H1 (cell line): ENCODE data around the gene ADCK1. TPM values are rescaled to one million over a fixed set of nuclear protein-coding genes. Genes with fewer than 3 reads are reported as not detected.

Experiments used
- CTCF ChIA-PET: fragments of 300-600 bp; sonication (Branson Sonifier 250); formaldehyde crosslinking; loops from one replicate; lab custom pipeline; 2021; ENCODE audit not compliant: partially characterized antibody; lab: Charles Lee
- POLR2A ChIA-PET: fragments of 300-600 bp; sonication (Branson Sonifier 250); formaldehyde crosslinking; loops from one replicate; lab custom pipeline; 2021; ENCODE audit warnings: inconsistent platforms; ENCODE audit not compliant: partially characterized antibody; lab: Charles Lee
- DNase-seq, 2 experiments: peaks; one replicate each; pipeline versions ENCODE4 v3.0.0 to v3.0.0-alpha.2; 2010 to 2022; ENCODE audit warnings: low spot score in 2 of 2, low read depth in 1 of 2, mixed read lengths in 1 of 2
- FAIRE-seq: peaks from 2 replicates; lab custom pipeline; 2011; peaks lifted over from hg19 to GRCh38; lab: Jason Lieb, UNC
- H2AFZ ChIP-seq: 2 replicates; pipeline ENCODE4 v1.8.1; 2012; ENCODE audit warnings: low read length, inconsistent platforms
- H2AK5ac ChIP-seq: 2 replicates; pipeline ENCODE4 v1.6.1; 2013; ENCODE audit warnings: low read depth, low read length
- H2BK120ac ChIP-seq: replicated peaks from 2 replicates; pipeline ENCODE3; 2013; ENCODE audit warnings: low read depth, low read length, inconsistent platforms
- H2BK12ac ChIP-seq: 2 replicates; pipeline ENCODE4 v1.6.1; 2013; ENCODE audit warnings: low read depth, low read length
- H2BK15ac ChIP-seq: 2 replicates; pipeline ENCODE4 v1.6.1; 2013; ENCODE audit warnings: low read length
- H2BK20ac ChIP-seq: 2 replicates; pipeline ENCODE4 v1.6.1; 2013; ENCODE audit warnings: low read length
- H2BK5ac ChIP-seq: 2 replicates; pipeline ENCODE4 v1.6.1; 2013; ENCODE audit warnings: low read depth, low read length
- H3K14ac ChIP-seq: 2 replicates; pipeline ENCODE4 v1.6.1; 2013; ENCODE audit warnings: inconsistent platforms; ENCODE audit not compliant: insufficient read length
- H3K18ac ChIP-seq: 2 replicates; pipeline ENCODE4 v1.6.1; 2013; ENCODE audit warnings: low read length; ENCODE audit errors: extremely low read depth
- H3K23ac ChIP-seq: 2 replicates; pipeline ENCODE4 v1.6.1; 2013; ENCODE audit warnings: inconsistent platforms; ENCODE audit not compliant: insufficient read length
- H3K23me2 ChIP-seq: 2 replicates; pipeline ENCODE4 v1.6.1; 2013; ENCODE audit warnings: low read depth, low read length
- H3K27ac ChIP-seq: 2 replicates; pipeline ENCODE4 v1.6.1; 2011; ENCODE audit warnings: low read depth, low read length, inconsistent platforms
- H3K27me3 ChIP-seq, 4 experiments: replicated peaks in 1 of 4; 1 replicate in 1 of 4; 2 replicates in 3 of 4; pipeline versions ENCODE4 v1.6.1 to v1.8.1; 2011 to 2013; ENCODE audit warnings: low read length in 3 of 4, mild to moderate bottlenecking in 3 of 4, inconsistent platforms in 2 of 4, mixed read lengths in 2 of 4, moderate library complexity in 1 of 4; ENCODE audit not compliant: control insufficient read depth in 3 of 4, insufficient read depth in 3 of 4; ENCODE audit errors: extremely low read depth in 1 of 4
- H3K36me3 ChIP-seq, 4 experiments: 2 replicates each; pipeline versions ENCODE4 v1.6.1 to v1.8.1; 2011 to 2013; ENCODE audit warnings: mild to moderate bottlenecking in 4 of 4, low read length in 3 of 4, moderate library complexity in 2 of 4, control low read depth in 1 of 4, inconsistent platforms in 1 of 4; ENCODE audit not compliant: insufficient read depth in 4 of 4, control insufficient read depth in 2 of 4
- H3K4ac ChIP-seq: replicated peaks from 2 replicates; pipeline ENCODE3; 2013; ENCODE audit warnings: low read length, low read depth, mixed read lengths, inconsistent platforms; ENCODE audit not compliant: insufficient read length
- H3K4me1 ChIP-seq, 4 experiments: replicated peaks in 1 of 4; 1 replicate in 1 of 4; 2 replicates in 3 of 4; pipeline versions ENCODE4 v1.6.1 to v1.8.1; 2011 to 2013; ENCODE audit warnings: low read length in 3 of 4, inconsistent platforms in 2 of 4, mixed read lengths in 1 of 4; ENCODE audit not compliant: insufficient read depth in 4 of 4, control insufficient read depth in 3 of 4
- H3K4me2 ChIP-seq, 2 experiments: 2 replicates each; pipeline versions ENCODE4 v1.6.1 to v1.8.1; 2011 to 2013; ENCODE audit warnings: low read depth in 2 of 2, low read length in 2 of 2, control low read depth in 1 of 2, inconsistent platforms in 1 of 2, mild to moderate bottlenecking in 1 of 2; ENCODE audit not compliant: insufficient read depth in 1 of 2
- H3K4me3 ChIP-seq, 4 experiments: fragments of 200-600, 300-600 bp in 1 of 4; sonication (generic), shearing (Covaris generic), sonication (Bioruptor Twin) in 1 of 4; 2 replicates each; pipeline versions ENCODE4 v1.5.1 to v1.8.1; 2011 to 2016; ENCODE audit warnings: low read length in 4 of 4, low read depth in 3 of 4, control low read depth in 2 of 4, inconsistent platforms in 2 of 4, mild to moderate bottlenecking in 2 of 4, mixed read lengths in 1 of 4, moderate library complexity in 1 of 4; ENCODE audit not compliant: insufficient read depth in 2 of 4; ENCODE audit errors: extremely low read depth in 1 of 4
- H3K56ac ChIP-seq: replicated peaks from 2 replicates; pipeline ENCODE3; 2013; ENCODE audit warnings: low read depth, mild to moderate bottlenecking, mixed read lengths, low read length, inconsistent platforms; ENCODE audit not compliant: insufficient read length
- H3K79me1 ChIP-seq: 2 replicates; pipeline ENCODE4 v1.6.1; 2013; ENCODE audit warnings: low read depth, low read length, control low read depth
- H3K79me2 ChIP-seq, 2 experiments: 2 replicates each; pipeline versions ENCODE4 v1.6.1 to v1.8.1; 2012 to 2013; ENCODE audit warnings: low read length in 2 of 2, mild to moderate bottlenecking in 2 of 2, inconsistent platforms in 1 of 2; ENCODE audit not compliant: insufficient read depth in 2 of 2, control insufficient read depth in 1 of 2
- H3K9ac ChIP-seq, 4 experiments: replicated peaks in 1 of 4; 1 replicate in 1 of 4; 2 replicates in 3 of 4; pipeline versions ENCODE4 v1.6.1 to v1.8.1; 2011 to 2013; ENCODE audit warnings: low read depth in 3 of 4, low read length in 3 of 4, control low read depth in 2 of 4, mild to moderate bottlenecking in 2 of 4, moderate library complexity in 2 of 4, inconsistent platforms in 1 of 4; ENCODE audit errors: extremely low read depth in 1 of 4
- H3K9me3 ChIP-seq, 2 experiments: 2 replicates each; pipeline versions ENCODE4 v1.6.1 to v1.8.1; 2012 to 2013; ENCODE audit warnings: mild to moderate bottlenecking in 2 of 2, moderate library complexity in 2 of 2, control low read depth in 1 of 2, inconsistent platforms in 1 of 2, low read depth in 1 of 2, low read length in 1 of 2, mixed read lengths in 1 of 2; ENCODE audit not compliant: insufficient read depth in 2 of 2
- H4K20me1 ChIP-seq, 2 experiments: replicated peaks in 1 of 2; 2 replicates each; pipeline versions ENCODE3 to v1.8.1; 2011 to 2013; ENCODE audit warnings: inconsistent platforms in 2 of 2, low read length in 2 of 2, mild to moderate bottlenecking in 1 of 2; ENCODE audit not compliant: insufficient read depth in 2 of 2, control insufficient read depth in 1 of 2
- H4K5ac ChIP-seq: 2 replicates; pipeline ENCODE4 v1.6.1; 2013; ENCODE audit warnings: low read length, low read depth, mixed read lengths, inconsistent platforms; ENCODE audit not compliant: insufficient read length
- H4K8ac ChIP-seq: 2 replicates; pipeline ENCODE4 v1.8.0; 2013; ENCODE audit warnings: mild to moderate bottlenecking, moderate library complexity, low read length, inconsistent platforms; ENCODE audit not compliant: insufficient read depth; ENCODE audit errors: extremely low read depth
- H4K91ac ChIP-seq: replicated peaks from 2 replicates; pipeline ENCODE3; 2013; ENCODE audit warnings: low read length, mixed read lengths, inconsistent platforms; ENCODE audit not compliant: insufficient read length
- ATF3 ChIP-seq: IDR thresholded peaks from 2 replicates; pipeline ENCODE4 v1.6.1; 2011; ENCODE audit warnings: low read depth, mild to moderate bottlenecking, low read length; ENCODE audit not compliant: insufficient read depth
- BRCA1 ChIP-seq: IDR thresholded peaks from 2 replicates; pipeline ENCODE4 v1.6.1; 2012; ENCODE audit warnings: low read depth, low read length, improper control_type of control experiment
- CBX8 ChIP-seq: fragments of 300-800, 300-1000 bp; sonication (generic); IDR thresholded peaks from 2 replicates; pipeline ENCODE4 v1.7.1; 2016; ENCODE audit warnings: low read depth, low read length, borderline replicate concordance
- E2F6 ChIP-seq: IDR thresholded peaks from 2 replicates; pipeline ENCODE4 v1.6.1; 2012; ENCODE audit warnings: inconsistent platforms
- EGR1 ChIP-seq: IDR thresholded peaks from 2 replicates; pipeline ENCODE4 v1.6.1; 2011; ENCODE audit warnings: low read depth, low read length, borderline replicate concordance
- GABPA ChIP-seq: IDR thresholded peaks from 2 replicates; pipeline ENCODE4 v1.6.1; 2011; ENCODE audit warnings: mild to moderate bottlenecking, low read length, moderate library complexity, borderline replicate concordance; ENCODE audit not compliant: insufficient read depth
- MAFK ChIP-seq: IDR thresholded peaks from 2 replicates; pipeline ENCODE4 v1.6.1; 2012; ENCODE audit warnings: low read depth, mild to moderate bottlenecking, improper control_type of control experiment, low read length
- POLR2A ChIP-seq, 2 experiments: IDR thresholded peaks; 1 replicate in 1 of 2; 2 replicates in 1 of 2; pipeline ENCODE4 v1.6.1; 2011; ENCODE audit warnings: low read depth in 2 of 2, low read length in 2 of 2, mild to moderate bottlenecking in 2 of 2; ENCODE audit errors: control extremely low read depth in 1 of 2
- RBBP5 ChIP-seq: IDR thresholded peaks from 2 replicates; pipeline ENCODE4 v1.7.1; 2012; ENCODE audit warnings: low read depth, mild to moderate bottlenecking, inconsistent platforms, low read length, moderate library complexity, borderline replicate concordance
- SP1 ChIP-seq: IDR thresholded peaks from 2 replicates; pipeline ENCODE4 v1.6.1; 2011; ENCODE audit warnings: low read depth, low read length
- SP2 ChIP-seq: IDR thresholded peaks from 2 replicates; pipeline ENCODE4 v1.6.1; 2012; ENCODE audit warnings: mild to moderate bottlenecking, low read length, inconsistent platforms
- USF2 ChIP-seq: IDR thresholded peaks from 2 replicates; pipeline ENCODE4 v1.6.1; 2011; ENCODE audit warnings: low read length, improper control_type of control experiment
- ZNF274 ChIP-seq: IDR thresholded peaks from 2 replicates; pipeline ENCODE4 v1.7.0; 2012; ENCODE audit warnings: low read length, borderline replicate concordance; ENCODE audit errors: extremely low read depth
- WGBS, 2 experiments: shearing (Covaris generic) in 1 of 2; methylation state at CpG; one replicate each; pipeline versions ENCODE4 v1.1.6 to v1.1.7; 2013 to 2015; ENCODE audit warnings: low lambda C conversion rate in 2 of 2, mixed read lengths in 2 of 2, inconsistent platforms in 1 of 2, low coverage in 1 of 2, missing lambda C conversion rate in 1 of 2; ENCODE audit not compliant: insufficient replicate concordance in 2 of 2, insufficient coverage in 1 of 2, insufficient read length in 1 of 2; ENCODE audit errors: extremely low coverage in 1 of 2, missing lambda C conversion rate in 1 of 2; 5-methylcytosine and 5-hydroxymethylcytosine counted together
- polyA plus RNA-seq, 7 experiments: library from polyadenylated mRNA; depleted of rRNA in 3 of 7; stranded (reverse) in 5 of 7; unstranded in 2 of 7; fragments of >200 nt in 5 of 7; fragments of 200-250 nt in 2 of 7; gene quantifications; 1 replicate in 5 of 7; 2 replicates in 1 of 7; 4 replicates in 1 of 7; pipeline versions ENCODE4 v1.2.1 to v1.2.3, GENCODE V29; 2011 to 2013; ENCODE audit warnings: missing spikeins in 2 of 7, mixed read lengths in 2 of 7
- total RNA-seq: library from RNA; stranded (reverse); fragmentation: NEBNext Ultra II Directional; extraction: Animal tissue kit (Norgen Biotek cat#: 25700); gene quantifications from 2 replicates; pipeline ENCODE4 v1.2.1, GENCODE V29; 2021

ADCK1 gene
- total and polyA plus RNA-seq, 2 of the 8 experiments (the other 6 are each of a cell fraction or from before 2014, with no cell fraction given) = 11.0 to 16.8 TPM

- FAIRE-seq (no peak), DNase-seq (no peak)
- Histone ChIP-seq H3K9me3 (peaks cover 15 to 20% of the 10 kb centered on the region in 2 experiments), H3K4me2 (no peak overlapping the region), H2BK15ac (no peak overlapping the region), H2BK12ac (no peak overlapping the region), H3K79me1 (no peaks in the 10 kb centered on the region), H2BK20ac (no peak overlapping the region), H3K9ac (no peak overlapping the region), H2BK5ac (no peak overlapping the region), H4K20me1 (no peaks in the 10 kb centered on the region), H3K23me2 (no peaks in the 10 kb centered on the region; the same call in 1 of the 2 replicates), H3K56ac (no peak overlapping the region), H3K4me1 (no peaks in the 10 kb centered on the region), H3K79me2 (no peaks in the 10 kb centered on the region), H2BK120ac (no peak overlapping the region), H4K8ac (no peak overlapping the region), H3K14ac (no peak overlapping the region), H3K23ac (no peak overlapping the region), H3K18ac (no peak overlapping the region), H4K5ac (no peak overlapping the region), H4K91ac (no peak overlapping the region), H2AFZ (no peak overlapping the region), H2AK5ac (no peak overlapping the region), H3K4ac (no peak overlapping the region), H3K27ac (no peak overlapping the region), H3K4me3 (no peak overlapping the region), H3K27me3 (no peaks in the 10 kb centered on the region), H3K36me3 (peaks cover 0 to 21% (median 3%) of the 10 kb centered on the region in 4 experiments; a peak in 5 of 8 replicates)
- WGBS, 2 experiments = 95% methylated on average over 14 of the region's 14 CpGs; no CpG with 5 or more reads in 1 of the 2 experiments
- ChIA-PET CTCF (interaction anchor here (1.0 kb wide), 1 partner anchor 48 kb away, joined by 3 read pairs; no protein-coding TSS in a partner anchor), POLR2A (no interaction called here)
- no peak for TF ChIP-seq GABPA
- no peak for TF ChIP-seq E2F6
- no peak for TF ChIP-seq RBBP5
- no peak for TF ChIP-seq BRCA1
- no peak for TF ChIP-seq SP2
- no peak for TF ChIP-seq ZNF274
- TF ChIP-seq CBX8 = no peak
- TF ChIP-seq POLR2A (IDR thresholded peaks at IDR 0.05; ENCODE audit: control extremely low read depth in 1 of 2, low read depth in 2 of 2, low read length in 2 of 2) = no peak
- TF ChIP-seq SP1 = no peak
- no peak for TF ChIP-seq USF2
- TF ChIP-seq EGR1 = no peak
- TF ChIP-seq ATF3 = no peak
- TF ChIP-seq MAFK = no peak
Measured at GRCh38 chr14:77931441-77931840, 131.5 kb downstream of the ADCK1 start.
